Astrocyte (in vitro differentiated cells and primary cell): ENCODE results near the gene TPGS2.

ENCODE experiments used
- CTCF ChIP-seq: IDR thresholded peaks from 2 replicates; pipeline ENCODE4 v1.5.1; 2011; ENCODE audit warnings: low read depth, mild to moderate bottlenecking, inconsistent platforms, low read length, moderate library complexity; ENCODE audit not compliant: insufficient read depth
- EZH2 ChIP-seq: IDR thresholded peaks from 2 replicates; pipeline ENCODE4 v1.6.1; 2012; ENCODE audit warnings: mild to moderate bottlenecking, low read length, inconsistent platforms; ENCODE audit not compliant: insufficient read depth

- TF ChIP-seq CTCF (no peak), EZH2 (no peak)
Measured at GRCh38 chr18:36756242-36756641, 72.6 kb downstream of the TPGS2 start.
